Ectodermal cell (in vitro differentiated cells): ENCODE measurements around the gene ARHGAP9.

ENCODE experiments used
- H3K27ac ChIP-seq: 2 replicates; pipeline ENCODE4 v1.7.0; 2013; ENCODE audit warnings: mild to moderate bottlenecking, low read depth, low read length; ENCODE audit not compliant: insufficient read depth, poor library complexity, severe bottlenecking
- H3K27me3 ChIP-seq: 2 replicates; pipeline ENCODE4 v1.7.0; 2013; ENCODE audit warnings: mild to moderate bottlenecking, low read length; ENCODE audit not compliant: insufficient read depth, control insufficient read depth, poor library complexity, severe bottlenecking
- H3K36me3 ChIP-seq: one replicate; pipeline ENCODE4 v1.7.0; 2013; ENCODE audit warnings: low read length; ENCODE audit not compliant: control insufficient read depth, insufficient read depth
- H3K4me1 ChIP-seq: one replicate; pipeline ENCODE4 v1.7.0; 2013; ENCODE audit warnings: low read length; ENCODE audit not compliant: control insufficient read depth, insufficient read depth
- H3K4me3 ChIP-seq: 2 replicates; pipeline ENCODE4 v1.7.0; 2013; ENCODE audit warnings: low read depth, low read length, control low read depth; ENCODE audit not compliant: insufficient read depth
- H3K9me3 ChIP-seq: 2 replicates; pipeline ENCODE4 v1.7.0; 2013; ENCODE audit warnings: mild to moderate bottlenecking, low read length, moderate library complexity; ENCODE audit not compliant: control insufficient read depth
- WGBS, 2 experiments: methylation state at CpG; one replicate each; pipeline ENCODE4 v1.1.7; 2013; ENCODE audit warnings: missing lambda C conversion rate in 2 of 2; 5-methylcytosine and 5-hydroxymethylcytosine counted together

ARHGAP9 gene

GRCh38 chr12:57491393-57492280 lies 12.0 kb upstream of the ARHGAP9 start:
- H3K4me1 ChIP-seq = peaks cover 7% of the 10 kb centered on the region
- 94 to 95% methylated on average over 15 of the region's 15 CpGs for WGBS, 2 experiments
- H3K4me3 ChIP-seq = no peak overlapping the region
- H3K27ac ChIP-seq = no peak overlapping the region
- H3K9me3 ChIP-seq = no peaks in the 10 kb centered on the region
- H3K36me3 ChIP-seq = peaks cover 24% of the 10 kb centered on the region
- no peaks in the 10 kb centered on the region for H3K27me3 ChIP-seq

DNA sequence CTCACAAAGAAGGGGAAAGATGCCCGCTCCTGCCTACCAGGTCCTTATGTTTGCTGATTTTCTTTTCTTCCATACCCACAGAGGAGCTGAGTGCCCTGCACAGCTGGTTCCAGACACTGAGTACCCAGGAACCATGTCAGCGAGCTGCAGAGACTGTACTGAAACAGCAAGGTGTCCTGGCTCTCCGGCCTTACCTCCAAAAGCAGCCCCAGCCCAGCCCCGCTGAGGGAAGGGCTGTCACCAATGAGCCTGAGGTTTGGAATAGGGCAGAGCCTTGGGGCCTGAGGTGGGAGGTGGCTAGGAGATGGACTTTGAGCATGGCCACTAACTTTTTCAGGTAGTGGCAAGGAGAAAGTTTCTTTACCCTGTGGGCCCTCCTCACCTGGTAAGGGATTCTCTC lies 10.5 kb upstream of the ARHGAP9 start:
- H3K4me3 ChIP-seq = no peak overlapping the region
- H3K4me1 ChIP-seq = peaks cover 7% of the 10 kb centered on the region
- no peaks in the 10 kb centered on the region for H3K27me3 ChIP-seq
- no peaks in the 10 kb centered on the region for H3K9me3 ChIP-seq
- no peak overlapping the region for H3K27ac ChIP-seq
- H3K36me3 ChIP-seq = peaks cover 24% of the 10 kb centered on the region
- 95 to 97% methylated on average over 4 of the region's 4 CpGs for WGBS, 2 experiments

DNA sequence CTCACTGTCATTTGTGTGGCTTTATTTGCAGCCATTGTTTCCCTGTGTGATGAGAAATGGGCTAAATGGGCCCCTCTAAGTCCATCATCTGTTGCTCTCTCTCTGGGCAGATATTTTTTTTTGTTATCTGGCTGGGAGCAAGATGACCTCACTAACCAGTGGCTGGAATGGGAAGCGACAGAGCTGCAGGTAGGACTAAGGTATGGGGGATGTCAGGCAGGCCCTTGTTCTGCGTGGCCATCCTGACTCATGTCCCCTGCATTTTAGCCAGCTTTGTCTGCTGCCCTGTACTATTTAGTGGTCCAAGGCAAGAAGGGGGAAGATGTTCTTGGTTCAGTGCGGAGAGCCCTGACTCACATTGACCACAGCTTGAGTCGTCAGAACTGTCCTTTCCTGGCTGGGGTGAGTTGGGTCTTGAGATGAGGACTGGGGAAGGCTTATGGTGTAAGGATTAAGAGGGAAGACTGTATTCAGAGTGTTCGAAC lies 9.5 kb upstream of the ARHGAP9 start:
- H3K4me1 ChIP-seq = peaks cover 7% of the 10 kb centered on the region
- H3K9me3 ChIP-seq = no peaks in the 10 kb centered on the region
- H3K36me3 ChIP-seq = peaks cover 24% of the 10 kb centered on the region
- H3K4me3 ChIP-seq = peak overlapping the region; percentile 85
- H3K27ac ChIP-seq = no peak overlapping the region
- no peaks in the 10 kb centered on the region for H3K27me3 ChIP-seq
- WGBS, 2 experiments = 91 to 95% methylated on average over 4 to 5 of the region's 5 CpGs

DNA sequence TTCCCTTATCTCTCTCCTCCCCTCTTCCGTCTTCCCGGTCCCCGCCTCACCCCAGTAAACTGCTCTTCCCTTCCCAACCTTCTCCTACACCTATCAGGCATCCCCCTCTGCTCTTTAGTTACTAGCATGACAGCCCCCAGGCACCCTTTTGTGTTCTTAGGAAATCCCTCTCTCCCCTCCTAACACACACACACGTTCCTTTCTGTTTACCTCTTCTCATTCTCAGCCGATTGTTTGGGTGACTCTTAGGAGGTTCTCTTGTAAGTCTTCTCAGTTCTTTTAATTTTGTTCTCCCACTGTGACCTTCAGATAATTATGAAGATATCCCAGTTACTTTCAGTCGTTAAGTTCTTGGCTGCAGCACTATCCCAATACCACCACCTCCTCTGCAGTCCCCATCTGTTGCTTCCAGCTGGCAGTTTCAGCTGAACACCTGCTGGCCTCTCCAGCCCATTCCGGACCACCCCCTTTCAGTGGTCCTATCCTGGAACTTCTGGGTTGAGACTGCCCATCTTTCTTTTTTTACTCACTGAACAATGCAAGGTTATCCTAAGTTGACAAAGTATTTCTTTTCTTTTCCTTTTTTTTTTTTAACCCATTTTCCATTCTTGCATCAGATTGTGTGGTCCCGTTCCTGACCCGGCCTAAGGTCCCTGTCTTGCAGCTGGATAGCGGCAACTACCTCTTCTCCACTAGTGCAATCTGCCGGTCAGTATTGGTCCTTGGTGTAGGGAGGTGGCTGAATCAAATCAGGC lies 8.9 kb upstream of the ARHGAP9 start:
- H3K27ac ChIP-seq = peak overlapping the region; percentile 78
- peaks cover 21% of the 10 kb centered on the region for H3K36me3 ChIP-seq
- WGBS, 2 experiments = 32 to 35% methylated on average over 11 of the region's 11 CpGs
- H3K27me3 ChIP-seq = no peaks in the 10 kb centered on the region
- H3K4me1 ChIP-seq = peaks cover 7% of the 10 kb centered on the region
- H3K4me3 ChIP-seq = peak overlapping the region; percentile 85
- no peaks in the 10 kb centered on the region for H3K9me3 ChIP-seq

DNA sequence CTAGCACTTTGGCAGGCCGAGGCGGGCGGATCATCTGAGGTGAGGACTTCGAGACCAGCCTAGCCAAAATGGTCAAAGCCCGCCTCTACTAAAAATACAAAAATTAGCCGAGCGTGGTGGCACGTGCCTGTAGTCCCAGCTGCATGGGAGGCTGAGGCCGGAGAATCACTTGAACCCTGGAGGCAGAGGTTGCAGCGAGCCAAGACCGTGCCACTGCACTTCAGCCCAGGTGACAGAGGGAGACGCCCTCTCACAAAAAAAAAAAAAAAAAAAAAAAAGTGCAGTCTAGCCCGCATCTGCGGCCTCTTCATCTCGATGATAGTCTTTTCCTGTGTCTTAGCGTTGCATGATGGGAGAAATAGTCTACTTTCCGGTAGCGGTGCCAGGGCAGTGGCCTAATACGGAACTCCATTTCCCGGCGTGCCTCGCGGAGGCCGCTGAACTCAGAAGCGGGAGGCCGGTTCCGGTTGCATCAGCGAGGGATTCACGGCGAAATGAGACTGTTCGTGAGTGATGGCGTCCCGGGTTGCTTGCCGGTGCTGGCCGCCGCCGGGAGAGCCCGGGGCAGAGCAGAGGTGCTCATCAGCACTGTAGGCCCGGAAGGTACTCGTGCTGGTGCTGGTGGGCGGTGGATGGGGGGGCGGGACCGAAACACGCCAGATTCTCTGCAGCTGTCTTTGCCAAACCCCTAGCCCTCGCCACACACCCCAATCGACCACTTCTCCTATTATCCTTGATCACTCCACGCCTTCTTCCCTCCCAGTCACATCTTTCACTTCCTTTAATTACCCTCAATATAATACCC lies 8.1 kb upstream of the ARHGAP9 start, which contains the start of gene MARS1:
TSS of gene MARS1 (plus strand) at position 472 of the 805 bp plus-strand sequence. CDS start at position 495, 23 bp downstream.
- H3K4me3 ChIP-seq = peak within 1 kb of the TSS; percentile 85
- peaks cover 21% of the 10 kb centered on the region for H3K36me3 ChIP-seq
- WGBS, 2 experiments = 15% methylated on average over 47 of the region's 47 CpGs
- H3K9me3 ChIP-seq = no peaks in the 10 kb centered on the region
- H3K27me3 ChIP-seq = no peaks in the 10 kb centered on the region
- peaks cover 7% of the 10 kb centered on the region for H3K4me1 ChIP-seq
- H3K27ac ChIP-seq = peak within 1 kb of the TSS; percentile 78

- no peaks in the 10 kb centered on the region for H3K27me3 ChIP-seq
- WGBS, 2 experiments = 92% methylated on average over 27 of the region's 27 CpGs
- no peaks in the 10 kb centered on the region for H3K9me3 ChIP-seq
- no peak overlapping the region for H3K4me3 ChIP-seq
- peaks cover 21% of the 10 kb centered on the region for H3K36me3 ChIP-seq
- peaks cover 7% of the 10 kb centered on the region for H3K4me1 ChIP-seq
- no peak overlapping the region for H3K27ac ChIP-seq
Measured at GRCh38 chr12:57487055-57487596, 7.5 kb upstream of the ARHGAP9 start.

DNA sequence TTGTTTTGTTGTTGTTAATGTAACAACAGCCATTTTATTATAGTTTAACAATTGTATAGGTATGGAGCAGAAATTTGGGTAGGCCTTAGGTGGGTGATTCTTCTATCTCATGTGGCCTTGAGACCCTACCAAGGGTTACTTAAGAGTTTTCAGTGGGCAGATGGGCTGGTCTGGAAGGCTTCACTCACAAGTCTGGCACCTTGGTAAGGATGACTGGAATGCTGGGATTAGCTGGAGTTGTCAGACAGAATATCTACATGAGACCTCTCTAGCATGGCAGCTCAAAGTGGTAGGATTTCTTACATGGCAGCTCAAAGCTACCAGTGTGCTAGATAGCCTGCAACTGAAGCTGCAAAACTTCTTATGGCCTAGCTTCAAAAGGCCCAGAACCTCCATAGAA lies 6.0 kb upstream of the ARHGAP9 start:
- H3K4me3 ChIP-seq = no peak overlapping the region
- H3K27ac ChIP-seq = no peak overlapping the region
- H3K9me3 ChIP-seq = no peaks in the 10 kb centered on the region
- peaks cover 9% of the 10 kb centered on the region for H3K36me3 ChIP-seq
- peaks cover 7% of the 10 kb centered on the region for H3K4me1 ChIP-seq
- no peaks in the 10 kb centered on the region for H3K27me3 ChIP-seq

DNA sequence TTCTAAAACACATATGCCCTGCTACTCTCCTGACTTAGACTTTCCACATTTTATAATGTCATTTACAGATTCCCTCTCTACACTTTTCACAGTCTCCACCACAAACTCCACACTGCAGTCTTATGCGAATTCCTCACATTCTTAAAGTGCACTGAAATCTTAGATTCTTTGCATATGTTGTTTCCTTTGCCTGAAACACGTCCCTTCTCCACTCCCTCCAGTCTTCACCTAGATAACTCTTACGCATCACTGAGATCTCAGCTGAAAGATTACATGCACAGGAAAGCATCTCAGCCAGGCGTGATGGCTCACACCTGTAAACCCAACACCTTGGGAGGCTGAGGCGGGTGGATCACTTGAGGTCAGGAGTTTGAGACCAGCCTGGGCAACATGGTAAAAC lies 3.8 kb upstream of the ARHGAP9 start:
- H3K36me3 ChIP-seq = no peaks in the 10 kb centered on the region
- H3K4me3 ChIP-seq = no peak overlapping the region
- WGBS, 2 experiments = 68 to 69% methylated on average over 5 of the region's 5 CpGs

GRCh38 chr12:57481671-57482070 lies 2.0 kb upstream of the ARHGAP9 start:
- Histone ChIP-seq H3K9me3 (no peaks in the 10 kb centered on the region), H3K4me3 (no peak overlapping the region), H3K4me1 (no peaks in the 10 kb centered on the region), H3K27ac (no peak overlapping the region), H3K36me3 (no peaks in the 10 kb centered on the region), H3K27me3 (peaks cover 27% of the 10 kb centered on the region)
- WGBS, 2 experiments = 77 to 94% methylated on average over 1 of the region's 1 CpG

More for the DNA sequence above, 3.8 kb upstream of the ARHGAP9 start:
- Histone ChIP-seq H3K27ac (no peak overlapping the region), H3K4me1 (no peaks in the 10 kb centered on the region), H3K27me3 (peaks cover 9% of the 10 kb centered on the region), H3K9me3 (no peaks in the 10 kb centered on the region)
